ENCODE results near the gene OR2T3.
"Not testable (repeated sequence)": the region's sequence is repeated elsewhere in the genome, so short reads cannot be mapped to it uniquely, and the experiment has no call there.

DNA sequence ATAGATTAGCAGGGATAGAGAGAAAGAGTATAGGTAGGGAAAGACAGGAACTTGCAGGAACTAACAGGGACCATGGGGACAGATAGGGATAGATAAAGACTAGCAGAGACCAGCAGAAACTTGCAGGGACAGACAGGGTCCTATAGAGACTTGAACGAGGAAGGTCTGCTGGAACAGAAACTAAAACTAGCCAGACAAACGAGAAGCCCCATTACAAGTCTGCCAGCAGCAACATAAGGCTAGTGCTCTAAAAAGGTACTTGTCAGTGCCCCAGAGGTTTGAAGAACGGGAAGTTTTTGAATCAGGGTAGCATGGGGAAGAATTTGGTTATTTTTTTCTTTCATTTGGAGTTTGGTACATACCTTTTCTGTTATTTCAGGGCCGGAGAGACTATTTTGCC, 41.0 kb upstream of the OR2T3 start:
- TF ChIP-seq, protein P1, sequence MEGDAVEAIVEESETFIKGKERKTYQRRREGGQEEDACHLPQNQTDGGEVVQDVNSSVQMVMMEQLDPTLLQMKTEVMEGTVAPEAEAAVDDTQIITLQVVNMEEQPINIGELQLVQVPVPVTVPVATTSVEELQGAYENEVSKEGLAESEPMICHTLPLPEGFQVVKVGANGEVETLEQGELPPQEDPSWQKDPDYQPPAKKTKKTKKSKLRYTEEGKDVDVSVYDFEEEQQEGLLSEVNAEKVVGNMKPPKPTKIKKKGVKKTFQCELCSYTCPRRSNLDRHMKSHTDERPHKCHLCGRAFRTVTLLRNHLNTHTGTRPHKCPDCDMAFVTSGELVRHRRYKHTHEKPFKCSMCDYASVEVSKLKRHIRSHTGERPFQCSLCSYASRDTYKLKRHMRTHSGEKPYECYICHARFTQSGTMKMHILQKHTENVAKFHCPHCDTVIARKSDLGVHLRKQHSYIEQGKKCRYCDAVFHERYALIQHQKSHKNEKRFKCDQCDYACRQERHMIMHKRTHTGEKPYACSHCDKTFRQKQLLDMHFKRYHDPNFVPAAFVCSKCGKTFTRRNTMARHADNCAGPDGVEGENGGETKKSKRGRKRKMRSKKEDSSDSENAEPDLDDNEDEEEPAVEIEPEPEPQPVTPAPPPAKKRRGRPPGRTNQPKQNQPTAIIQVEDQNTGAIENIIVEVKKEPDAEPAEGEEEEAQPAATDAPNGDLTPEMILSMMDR (conservative IDR thresholded peaks at IDR 0.05) = not testable (repeated sequence)
- TF ChIP-seq EZH2 (IDR thresholded peaks at IDR 0.05; ENCODE audit: low read depth) = not testable (repeated sequence)

All from PC-9 (cell line).